HG02571 (cell line): ENCODE measurements around the gene LCN6.

ENCODE experiments used
- ATAC-seq: cut with Tn5 transposase; IDR thresholded peaks from one replicate; pipeline ENCODE4 v1.9.1; 2021; ENCODE audit warnings: mild to moderate bottlenecking, moderate library complexity; ENCODE audit not compliant: unreplicated experiment

Gene LCN6

GRCh38 chr9:136695435-136695895, 52.9 kb downstream of the LCN6 start:
- no peak for ATAC-seq

GRCh38 chr9:136694872-136695247, 53.5 kb downstream of the LCN6 start:
- no peak for ATAC-seq

GRCh38 chr9:136694163-136694871, 54.0 kb downstream of the LCN6 start:
- no peak for ATAC-seq
